Muscle layer of colon (tissue), 2 donors: ENCODE measurements around the gene FMN2.

Experiments
- H3K27ac ChIP-seq: one replicate; pipeline ENCODE4 v1.7.0; 2013; ENCODE audit warnings: low read depth, mild to moderate bottlenecking, low read length, moderate library complexity
- H3K27me3 ChIP-seq, 2 donors: one replicate each; pipeline ENCODE4 v1.7.0; 2013; ENCODE audit warnings: low read length in 2 of 2, mild to moderate bottlenecking in 2 of 2; ENCODE audit not compliant: insufficient read depth in 2 of 2, control insufficient read depth in 1 of 2
- H3K36me3 ChIP-seq: one replicate; pipeline ENCODE4 v1.7.0; 2013; ENCODE audit warnings: mild to moderate bottlenecking, low read length; ENCODE audit not compliant: insufficient read depth
- H3K4me1 ChIP-seq: one replicate; pipeline ENCODE4 v1.7.0; 2013; ENCODE audit warnings: mild to moderate bottlenecking, low read length; ENCODE audit not compliant: insufficient read depth
- H3K4me3 ChIP-seq, 2 donors: one replicate each; pipeline ENCODE4 v1.7.0; 2013; ENCODE audit warnings: low read length in 2 of 2, low read depth in 1 of 2, mild to moderate bottlenecking in 1 of 2, moderate library complexity in 1 of 2
- H3K9ac ChIP-seq: one replicate; pipeline ENCODE4 v1.7.0; 2013; ENCODE audit warnings: low read length
- H3K9me3 ChIP-seq: one replicate; pipeline ENCODE4 v1.7.0; 2013; ENCODE audit warnings: mild to moderate bottlenecking, low read length
- donor health status: abdominal sarcoma.
- donor health status: Adenocarcinoma of cecum.

Gene FMN2

DNA sequence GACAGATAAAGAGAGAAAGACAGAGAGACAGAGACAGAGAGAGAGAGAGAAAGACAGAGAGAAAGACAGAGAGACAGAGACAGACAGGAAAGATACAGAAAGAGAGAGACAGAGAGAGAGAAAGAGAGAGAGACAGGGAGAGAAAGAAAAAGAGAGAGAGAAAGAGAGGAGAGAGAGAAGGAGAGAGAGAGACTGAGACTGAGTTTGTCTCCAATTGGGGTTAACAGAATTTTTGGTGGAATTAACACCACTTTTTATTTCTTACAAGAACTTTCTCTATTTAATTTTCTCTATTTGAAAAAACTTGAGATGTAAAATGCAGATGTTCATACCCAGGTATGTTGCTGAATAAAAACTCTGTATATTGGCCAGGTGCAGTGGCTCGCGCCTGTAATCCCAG is 56.6 kb downstream of the FMN2 start:
- no peaks in the 10 kb centered on the region for H3K36me3 ChIP-seq
- H3K27me3 ChIP-seq: no peaks in the 10 kb centered on the region
- H3K4me3 ChIP-seq: no peak overlapping the region
- H3K9me3 ChIP-seq: no peaks in the 10 kb centered on the region
- no peak overlapping the region for H3K9ac ChIP-seq
- peaks cover 5% of the 10 kb centered on the region for H3K4me1 ChIP-seq
- no peak overlapping the region for H3K27ac ChIP-seq

DNA sequence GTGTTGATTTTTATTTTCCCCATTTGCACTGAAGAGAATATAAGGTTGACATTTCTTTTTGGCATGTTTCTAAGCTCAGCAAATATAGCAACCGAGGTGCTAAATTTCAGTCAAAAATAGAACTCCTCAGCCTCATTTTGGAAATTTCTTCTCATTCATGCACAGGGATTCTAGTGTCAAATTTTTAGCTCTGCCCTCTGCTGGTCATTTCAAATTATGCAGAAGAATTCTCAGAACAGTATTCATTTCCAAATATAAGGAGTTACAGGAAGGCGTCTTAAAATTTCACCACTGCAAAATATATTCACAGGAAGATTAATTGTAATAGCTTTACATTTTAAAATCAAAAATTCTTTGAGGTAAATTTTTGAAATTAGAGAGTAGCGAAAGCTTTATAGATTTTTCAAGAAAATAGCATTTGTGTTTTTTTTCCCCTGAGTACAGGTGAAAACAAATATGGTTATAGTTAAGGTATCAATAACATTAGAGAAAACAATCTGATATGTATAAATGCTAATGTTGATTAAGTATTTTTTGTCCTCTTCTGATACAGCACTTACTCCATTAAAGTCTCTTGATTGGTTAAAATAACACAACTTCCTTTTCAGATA is 57.9 kb downstream of the FMN2 start:
- H3K27ac ChIP-seq: no peak overlapping the region
- no peak overlapping the region for H3K4me3 ChIP-seq
- no peaks in the 10 kb centered on the region for H3K9me3 ChIP-seq
- no peaks in the 10 kb centered on the region for H3K27me3 ChIP-seq
- H3K9ac ChIP-seq: no peak overlapping the region
- no peaks in the 10 kb centered on the region for H3K36me3 ChIP-seq
- peaks cover 5% of the 10 kb centered on the region for H3K4me1 ChIP-seq

DNA sequence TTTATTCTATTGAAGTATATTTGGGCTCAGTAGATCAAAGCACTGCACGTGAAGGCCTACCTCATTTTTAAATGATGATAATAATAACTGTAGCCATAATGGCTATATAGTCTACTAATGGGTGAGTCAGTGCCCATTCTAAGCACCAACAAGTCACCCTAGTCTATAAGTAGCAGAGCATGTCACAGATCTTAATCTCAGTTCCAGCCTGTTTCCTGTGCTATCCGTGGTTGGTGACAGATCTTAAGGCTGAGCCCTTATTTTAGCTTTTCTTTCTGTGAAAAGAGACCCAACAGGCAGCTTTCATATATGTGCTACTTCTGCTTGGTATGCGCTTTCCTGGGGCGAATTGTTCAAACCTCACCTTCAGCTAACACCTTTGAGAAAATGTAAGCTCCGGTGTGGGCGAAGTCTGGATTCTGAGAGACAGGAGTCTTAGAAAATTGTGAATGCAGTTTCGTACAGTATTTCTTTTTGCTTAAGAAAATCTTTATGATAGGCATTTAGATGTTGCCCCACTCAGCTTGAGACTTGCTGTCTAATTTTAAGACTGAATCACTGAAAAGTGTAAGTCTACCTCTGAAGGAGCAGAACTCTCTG is 59.6 kb downstream of the FMN2 start:
- H3K36me3 ChIP-seq: no peaks in the 10 kb centered on the region
- H3K27me3 ChIP-seq: no peaks in the 10 kb centered on the region
- no peak overlapping the region for H3K9ac ChIP-seq
- peaks cover 5% of the 10 kb centered on the region for H3K4me1 ChIP-seq
- H3K4me3 ChIP-seq: no peak overlapping the region
- no peaks in the 10 kb centered on the region for H3K9me3 ChIP-seq
- no peak overlapping the region for H3K27ac ChIP-seq

DNA sequence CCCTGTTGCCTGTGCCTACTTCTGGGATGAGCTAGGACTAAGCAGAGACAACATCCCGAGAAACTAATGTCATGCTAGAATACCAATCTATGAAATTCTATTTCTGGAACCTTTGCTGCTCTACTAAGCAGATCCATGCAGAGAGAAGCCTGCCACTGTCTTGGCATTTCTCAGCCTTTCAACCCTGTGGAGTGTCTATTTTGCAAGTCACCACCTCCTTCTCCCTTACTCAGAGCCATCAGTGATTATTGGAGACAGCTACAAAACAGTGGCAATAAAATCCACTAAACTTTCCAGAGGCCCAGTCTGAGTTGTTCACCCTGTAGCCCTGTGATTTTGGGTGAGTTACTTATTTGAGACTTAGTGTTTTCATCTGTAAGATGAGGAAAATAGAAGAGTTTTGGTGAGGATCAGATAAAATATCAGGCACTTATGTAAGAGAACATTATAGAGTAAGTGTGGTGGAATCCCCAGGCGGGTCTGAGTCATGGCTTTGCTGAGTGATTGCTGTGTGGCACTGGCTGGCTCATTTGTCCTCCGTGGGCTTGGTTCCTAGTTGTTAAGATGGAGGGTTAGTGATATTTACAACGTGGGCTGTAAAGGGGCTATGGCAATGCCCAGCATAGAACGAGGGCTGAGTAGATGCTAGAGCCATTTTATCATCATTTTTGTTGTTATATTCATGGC is 61.1 kb downstream of the FMN2 start:
- H3K27me3 ChIP-seq: no peaks in the 10 kb centered on the region
- no peaks in the 10 kb centered on the region for H3K36me3 ChIP-seq
- no peak overlapping the region for H3K27ac ChIP-seq
- H3K9ac ChIP-seq: no peak overlapping the region
- H3K4me3 ChIP-seq: no peak overlapping the region
- H3K9me3 ChIP-seq: no peaks in the 10 kb centered on the region
- peaks cover 5% of the 10 kb centered on the region for H3K4me1 ChIP-seq

- H3K36me3 ChIP-seq: no peaks in the 10 kb centered on the region
- peaks cover 5% of the 10 kb centered on the region for H3K4me1 ChIP-seq
- no peak overlapping the region for H3K4me3 ChIP-seq
- no peak overlapping the region for H3K9ac ChIP-seq
- no peak overlapping the region for H3K27ac ChIP-seq
- H3K9me3 ChIP-seq: no peaks in the 10 kb centered on the region
- no peaks in the 10 kb centered on the region for H3K27me3 ChIP-seq
These were observed 63.9 kb downstream of the FMN2 start for GRCh38 chr1:240155605-240156004.

GRCh38 chr1:240164742-240165141 is 73.1 kb downstream of the FMN2 start:
- Histone ChIP-seq H3K36me3 (no peaks in the 10 kb centered on the region), H3K9me3 (no peaks in the 10 kb centered on the region), H3K4me3 (no peak overlapping the region), H3K27me3 (no peaks in the 10 kb centered on the region), H3K9ac (no peak overlapping the region), H3K27ac (no peak overlapping the region), H3K4me1 (no peaks in the 10 kb centered on the region)

DNA sequence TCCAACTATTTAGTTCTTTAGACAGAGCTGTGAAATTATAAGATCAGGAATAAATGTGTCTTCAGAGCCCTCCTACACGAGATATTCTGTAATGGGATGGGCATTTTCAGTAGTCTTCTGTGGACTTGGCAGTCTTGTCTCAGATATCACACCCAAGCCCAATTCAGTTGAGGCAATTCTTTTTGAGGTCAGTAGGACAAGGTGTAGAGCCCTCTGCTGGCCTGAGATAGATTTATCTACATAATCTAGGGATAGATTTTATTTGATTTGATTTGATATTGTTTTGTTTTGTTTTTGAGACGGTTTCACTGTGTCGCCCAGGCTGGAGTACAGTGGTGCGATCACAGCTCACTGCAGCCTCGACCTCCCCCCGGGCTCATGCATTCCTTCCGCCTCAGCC is 77.5 kb downstream of the FMN2 start:
- H3K4me1 ChIP-seq: no peaks in the 10 kb centered on the region
- H3K4me3 ChIP-seq: no peak overlapping the region
- H3K9ac ChIP-seq: no peak overlapping the region
- no peaks in the 10 kb centered on the region for H3K9me3 ChIP-seq
- H3K36me3 ChIP-seq: no peaks in the 10 kb centered on the region
- no peak overlapping the region for H3K27ac ChIP-seq
- no peaks in the 10 kb centered on the region for H3K27me3 ChIP-seq

- Histone ChIP-seq H3K36me3 (no peaks in the 10 kb centered on the region), H3K4me1 (no peaks in the 10 kb centered on the region), H3K27me3 (no peaks in the 10 kb centered on the region), H3K9ac (no peak overlapping the region), H3K27ac (no peak overlapping the region), H3K4me3 (no peak overlapping the region), H3K9me3 (no peaks in the 10 kb centered on the region)
These were observed 78.6 kb downstream of the FMN2 start for GRCh38 chr1:240170266-240170665.

DNA sequence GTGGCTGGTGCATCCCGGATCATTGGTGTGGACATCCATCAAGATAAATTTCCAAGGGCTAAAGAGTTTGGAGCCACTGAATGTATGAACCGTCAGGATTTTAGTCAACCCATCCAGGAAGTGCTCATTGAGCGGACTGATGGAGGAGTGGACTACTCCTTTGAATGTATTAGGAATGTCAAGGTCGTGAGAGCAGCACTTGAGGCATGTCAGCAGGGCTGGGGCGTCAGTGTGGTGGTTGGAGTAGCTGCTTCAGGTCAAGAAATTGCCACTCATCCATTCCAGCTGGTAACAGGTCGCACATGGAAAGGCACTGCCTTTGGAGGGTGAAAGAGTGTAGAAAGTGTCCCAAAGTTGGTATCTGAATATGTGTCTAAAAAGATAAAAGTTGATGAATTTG is 79.1 kb downstream of the FMN2 start:
- no peaks in the 10 kb centered on the region for H3K4me1 ChIP-seq
- H3K9me3 ChIP-seq: no peaks in the 10 kb centered on the region
- H3K27ac ChIP-seq: no peak overlapping the region
- no peak overlapping the region for H3K4me3 ChIP-seq
- H3K9ac ChIP-seq: no peak overlapping the region
- no peaks in the 10 kb centered on the region for H3K27me3 ChIP-seq
- no peaks in the 10 kb centered on the region for H3K36me3 ChIP-seq

DNA sequence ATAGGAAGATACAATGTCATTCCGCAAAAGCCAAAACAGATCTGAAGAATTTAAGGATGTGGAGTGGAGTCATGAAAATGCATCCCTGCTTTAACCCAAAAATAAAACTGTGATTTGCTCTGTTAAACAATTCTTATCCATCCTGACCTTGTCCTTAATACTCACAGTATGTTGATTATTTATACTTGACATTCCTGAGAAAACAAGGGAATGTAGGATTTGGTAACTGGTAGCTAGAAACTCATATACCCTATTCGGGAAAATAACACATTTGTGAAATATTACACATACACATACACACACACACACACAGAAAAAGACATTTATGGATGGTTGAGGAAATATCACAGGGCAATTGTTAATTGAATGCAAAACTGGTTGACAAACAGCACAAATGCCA is 80.2 kb downstream of the FMN2 start:
- Histone ChIP-seq H3K4me3 (no peak overlapping the region), H3K36me3 (no peaks in the 10 kb centered on the region)

DNA sequence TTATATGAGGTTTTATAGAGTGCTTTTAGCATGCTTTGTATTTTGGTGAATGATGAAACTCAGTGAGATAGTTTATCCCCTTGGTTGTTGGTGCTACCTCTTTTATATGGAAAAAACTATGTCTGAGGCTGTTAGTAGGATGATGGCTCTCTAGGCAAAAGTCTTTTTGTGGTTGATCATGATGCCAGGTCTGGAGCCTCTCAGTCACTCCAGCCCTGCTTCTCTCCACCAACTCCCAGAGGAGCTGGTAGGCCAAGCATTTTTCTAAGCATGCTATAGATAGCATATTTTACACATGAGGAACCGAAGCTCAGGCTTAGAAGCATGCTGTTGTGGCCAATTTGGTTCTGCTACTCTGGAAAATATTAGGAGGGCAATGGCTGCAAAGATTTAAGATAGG is 82.2 kb downstream of the FMN2 start:
- Histone ChIP-seq H3K4me3 (no peak overlapping the region), H3K4me1 (no peaks in the 10 kb centered on the region), H3K27ac (no peak overlapping the region), H3K9ac (no peak overlapping the region), H3K9me3 (no peaks in the 10 kb centered on the region), H3K27me3 (no peaks in the 10 kb centered on the region), H3K36me3 (no peaks in the 10 kb centered on the region)

More for the DNA sequence above, 80.2 kb downstream of the FMN2 start:
- Histone ChIP-seq H3K9me3 (no peaks in the 10 kb centered on the region), H3K9ac (no peak overlapping the region), H3K27me3 (no peaks in the 10 kb centered on the region), H3K27ac (no peak overlapping the region), H3K4me1 (no peaks in the 10 kb centered on the region)

DNA sequence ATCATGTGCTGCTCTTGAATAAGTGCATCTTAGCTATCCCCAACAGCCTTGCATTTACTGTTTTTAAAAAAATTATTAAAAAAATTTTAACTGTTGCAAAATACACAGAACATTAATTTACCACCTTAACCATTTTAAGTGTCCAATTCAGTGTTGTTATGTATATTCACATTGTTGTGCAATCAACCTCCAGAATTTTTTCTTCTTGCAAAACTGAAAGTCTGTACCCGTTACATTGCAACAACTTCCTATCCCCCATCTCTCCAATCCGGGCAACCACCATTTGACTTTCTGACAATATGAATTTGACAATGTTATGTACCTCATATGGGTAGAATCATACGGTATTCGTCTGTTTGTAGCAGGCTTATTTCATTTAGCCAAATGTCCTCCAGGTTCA is 83.1 kb downstream of the FMN2 start:
- H3K27me3 ChIP-seq: no peaks in the 10 kb centered on the region
- H3K4me1 ChIP-seq: no peaks in the 10 kb centered on the region
- H3K27ac ChIP-seq: no peak overlapping the region
- no peaks in the 10 kb centered on the region for H3K9me3 ChIP-seq
- no peaks in the 10 kb centered on the region for H3K36me3 ChIP-seq
- no peak overlapping the region for H3K4me3 ChIP-seq
- H3K9ac ChIP-seq: no peak overlapping the region
